B cell (primary cell): ENCODE data around the gene SEMA3A. TPM values are rescaled to one million over a fixed set of nuclear protein-coding genes. Genes with fewer than 3 reads are reported as not detected.

Source experiments
- ATAC-seq: fragments of 200-7000 bp; cut with Tn5 transposase; one replicate; pipeline ENCODE4 v1.10.0; 2021; ENCODE audit warnings: low read depth, mild to moderate bottlenecking, moderate number of reproducible peaks, moderate library complexity
- CTCF ChIA-PET: fragments of 350-600 bp; sonication (Branson Sonifier 250); formaldehyde crosslinking; loops from one replicate; lab custom pipeline; 2021; ENCODE audit warnings: antibody characterized with exemption, inconsistent platforms; lab: Charles Lee
- POLR2A ChIA-PET: fragments of 350-600 bp; sonication (Branson Sonifier 250); formaldehyde crosslinking; loops from one replicate; lab custom pipeline; 2021; ENCODE audit warnings: antibody characterized with exemption; lab: Charles Lee
- DNase-seq: peaks from one replicate; pipeline ENCODE4 v3.0.0; 2013
- H2AFZ ChIP-seq: 2 replicates; pipeline ENCODE4 v1.6.1; 2012; ENCODE audit warnings: mild to moderate bottlenecking, low read depth, low read length; ENCODE audit not compliant: insufficient read depth, poor library complexity, severe bottlenecking
- H3K27ac ChIP-seq, 2 donors: 1 replicate in 1 of 2; 2 replicates in 1 of 2; pipeline ENCODE4 v1.5.1; 2012 to 2013; ENCODE audit warnings: low read length in 2 of 2, mild to moderate bottlenecking in 2 of 2, moderate library complexity in 1 of 2
- H3K27me3 ChIP-seq, 4 experiments: fragments of 200-600 bp in 1 of 4; sonication (generic) in 1 of 4; replicated peaks in 1 of 4; 1 replicate in 2 of 4; 2 replicates in 2 of 4; pipeline versions ENCODE4 v1.6.1 to v1.7.0; 2013 to 2016; ENCODE audit warnings: low read length in 3 of 4, mild to moderate bottlenecking in 2 of 4, mixed read lengths in 1 of 4, moderate library complexity in 1 of 4; ENCODE audit not compliant: insufficient read depth in 4 of 4, control insufficient read depth in 3 of 4; ENCODE audit errors: control extremely low read depth in 1 of 4
- H3K36me3 ChIP-seq, 2 experiments: replicated peaks in 1 of 2; 1 replicate in 1 of 2; 2 replicates in 1 of 2; pipeline versions ENCODE4 v1.6.1 to v1.7.1; 2013; ENCODE audit warnings: low read length in 1 of 2; ENCODE audit not compliant: insufficient read depth in 2 of 2, control insufficient read depth in 1 of 2; ENCODE audit errors: control extremely low read depth in 1 of 2, extremely low read depth in 1 of 2
- H3K4me1 ChIP-seq, 2 donors: fragments of 200-600 bp in 1 of 2; sonication (generic) in 1 of 2; 1 replicate in 1 of 2; 2 replicates in 1 of 2; pipeline versions ENCODE4 v1.5.1 to v1.6.1; 2013 to 2017; ENCODE audit warnings: low read length in 2 of 2; ENCODE audit not compliant: control insufficient read depth in 2 of 2, insufficient read depth in 2 of 2
- H3K4me2 ChIP-seq: replicated peaks from 2 replicates; pipeline ENCODE3; 2012; ENCODE audit warnings: mild to moderate bottlenecking, low read depth, low read length; ENCODE audit not compliant: poor library complexity, severe bottlenecking
- H3K4me3 ChIP-seq, 5 experiments: fragments of 200-600 bp in 1 of 5; sonication (generic) in 1 of 5; 1 replicate in 3 of 5; 2 replicates in 2 of 5; pipeline versions ENCODE4 v1.5.1 to v1.7.0; 2011 to 2016; ENCODE audit warnings: low read length in 4 of 5, mild to moderate bottlenecking in 4 of 5, low read depth in 2 of 5, control low read depth in 1 of 5, moderate library complexity in 1 of 5; ENCODE audit not compliant: insufficient read depth in 1 of 5; ENCODE audit errors: control extremely low read depth in 1 of 5, extremely low read depth in 1 of 5
- H3K79me2 ChIP-seq: fragments of 200-600 bp; sonication (generic); one replicate; pipeline ENCODE4 v1.6.0; 2016; ENCODE audit warnings: low read length; ENCODE audit not compliant: control insufficient read depth, insufficient read depth
- H3K9ac ChIP-seq: fragments of 200-600 bp; sonication (generic); 2 replicates; pipeline ENCODE4 v1.6.1; 2017; ENCODE audit warnings: mild to moderate bottlenecking, low read length, moderate library complexity
- H3K9me3 ChIP-seq, 3 donors: one replicate each; pipeline versions ENCODE4 v1.6.1 to v1.7.1; 2013; ENCODE audit warnings: low read length in 2 of 3; ENCODE audit not compliant: control insufficient read depth in 2 of 3, insufficient read depth in 1 of 3; ENCODE audit errors: control extremely low read depth in 1 of 3
- H4K20me1 ChIP-seq: 2 replicates; pipeline ENCODE4 v1.6.0; 2012; ENCODE audit warnings: mild to moderate bottlenecking, low read length; ENCODE audit not compliant: insufficient read depth, control insufficient read depth, poor library complexity, severe bottlenecking
- H3K27ac Mint-ChIP-seq: one replicate; pipeline ENCODE4 v1.8.0; 2021; ENCODE audit warnings: mixed read lengths
- H3K27me3 Mint-ChIP-seq: one replicate; pipeline ENCODE4 v1.8.0; 2021; ENCODE audit warnings: mixed read lengths
- H3K4me1 Mint-ChIP-seq: one replicate; pipeline ENCODE4 v1.8.0; 2021; ENCODE audit warnings: mixed read lengths
- H3K4me3 Mint-ChIP-seq: one replicate; pipeline ENCODE4 v1.8.0; 2021; ENCODE audit warnings: mixed read lengths
- H3K9me3 Mint-ChIP-seq: one replicate; pipeline ENCODE4 v1.8.0; 2022; ENCODE audit warnings: mixed read lengths; ENCODE audit not compliant: insufficient read depth
- EZH2 ChIP-seq: IDR thresholded peaks from 2 replicates; pipeline ENCODE4 v1.6.1; 2012; ENCODE audit warnings: borderline replicate concordance, low read depth, mild to moderate bottlenecking, moderate library complexity, low read length; ENCODE audit not compliant: insufficient read depth, poor library complexity, severe bottlenecking
- WGBS: methylation state at CpG from one replicate; pipeline ENCODE4 v1.1.5; 2013; ENCODE audit warnings: missing lambda C conversion rate; ENCODE audit not compliant: insufficient coverage; 5-methylcytosine and 5-hydroxymethylcytosine counted together
- intact Hi-C: fragments of 100-400 bp; cut with micrococcal nuclease; formaldehyde crosslinking; loops from one replicate; pipeline ENCODE4 v1.10.0; 2022
- polyA plus RNA-seq: library from polyadenylated mRNA; depleted of rRNA; stranded (reverse); fragments of >200 nt; gene quantifications from 2 replicates; pipeline ENCODE4 v1.2.3, GENCODE V29; 2012
- total RNA-seq, 2 donors: library from RNA; stranded (reverse); fragments of 120-200 nt in 1 of 2; gene quantifications; 1 replicate in 1 of 2; 2 replicates in 1 of 2; pipeline versions ENCODE4 v1.2.3 to v1.2.4, GENCODE V29; 2013 to 2022
- TF ChIP-seq, protein P1 (sequence below): fragments of 200-600 bp; IDR thresholded peaks from one replicate; pipeline ENCODE4 v1.8.0; 2022; ENCODE audit warnings: antibody characterized with exemption, mild to moderate bottlenecking

The SEMA3A gene
- total and polyA plus RNA-seq, 2 donors (not counting 1 experiment from before 2014, with no cell fraction given) = not detected

DNA sequence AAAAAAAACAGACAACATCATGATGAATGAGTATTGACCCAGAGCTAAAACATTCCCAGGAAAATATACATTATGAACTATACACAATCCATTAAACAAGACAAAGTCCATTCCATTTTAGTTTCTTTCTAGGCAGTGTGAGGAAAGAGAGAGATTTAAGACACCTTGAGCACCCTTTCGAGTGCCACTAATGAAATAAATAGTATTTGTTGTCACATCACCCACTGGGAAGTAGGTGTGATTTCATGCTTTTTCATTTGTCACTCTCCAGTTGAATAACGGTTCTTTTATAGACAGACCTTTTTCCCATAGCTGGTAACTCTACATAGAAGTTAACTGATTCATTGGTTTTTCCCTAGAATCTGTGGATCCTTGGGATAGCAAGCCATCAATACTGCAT is 29.9 kb upstream of the SEMA3A start:
- no peak overlapping the region for H2AFZ ChIP-seq
- H3K27me3 Mint-ChIP-seq = no peaks in the 10 kb centered on the region
- no peaks in the 10 kb centered on the region for H3K9me3 Mint-ChIP-seq
- CTCF ChIA-PET = no interaction called here
- no peaks in the 10 kb centered on the region for H3K4me1 ChIP-seq
- H3K4me3 Mint-ChIP-seq = no peak overlapping the region
- POLR2A ChIA-PET = no interaction called here
- no peaks in the 10 kb centered on the region for H3K27me3 ChIP-seq
- ATAC-seq (no peak), DNase-seq (no peak)
- H3K79me2 ChIP-seq = no peaks in the 10 kb centered on the region
- H3K4me3 ChIP-seq = no peak overlapping the region
- TF ChIP-seq, protein P1, sequence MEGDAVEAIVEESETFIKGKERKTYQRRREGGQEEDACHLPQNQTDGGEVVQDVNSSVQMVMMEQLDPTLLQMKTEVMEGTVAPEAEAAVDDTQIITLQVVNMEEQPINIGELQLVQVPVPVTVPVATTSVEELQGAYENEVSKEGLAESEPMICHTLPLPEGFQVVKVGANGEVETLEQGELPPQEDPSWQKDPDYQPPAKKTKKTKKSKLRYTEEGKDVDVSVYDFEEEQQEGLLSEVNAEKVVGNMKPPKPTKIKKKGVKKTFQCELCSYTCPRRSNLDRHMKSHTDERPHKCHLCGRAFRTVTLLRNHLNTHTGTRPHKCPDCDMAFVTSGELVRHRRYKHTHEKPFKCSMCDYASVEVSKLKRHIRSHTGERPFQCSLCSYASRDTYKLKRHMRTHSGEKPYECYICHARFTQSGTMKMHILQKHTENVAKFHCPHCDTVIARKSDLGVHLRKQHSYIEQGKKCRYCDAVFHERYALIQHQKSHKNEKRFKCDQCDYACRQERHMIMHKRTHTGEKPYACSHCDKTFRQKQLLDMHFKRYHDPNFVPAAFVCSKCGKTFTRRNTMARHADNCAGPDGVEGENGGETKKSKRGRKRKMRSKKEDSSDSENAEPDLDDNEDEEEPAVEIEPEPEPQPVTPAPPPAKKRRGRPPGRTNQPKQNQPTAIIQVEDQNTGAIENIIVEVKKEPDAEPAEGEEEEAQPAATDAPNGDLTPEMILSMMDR = no peak
- no peak for TF ChIP-seq EZH2
- H3K27ac ChIP-seq = no peak overlapping the region
- no peak overlapping the region for H3K9ac ChIP-seq
- no peaks in the 10 kb centered on the region for H3K36me3 ChIP-seq
- no CpG with 5 or more reads among the region's 2 CpGs for WGBS
- no peak overlapping the region for H3K27ac Mint-ChIP-seq
- no peaks in the 10 kb centered on the region for H3K4me1 Mint-ChIP-seq
- H3K4me2 ChIP-seq = no peak overlapping the region
- H4K20me1 ChIP-seq = no peaks in the 10 kb centered on the region
- intact Hi-C loops = no loop called here
- no peaks in the 10 kb centered on the region for H3K9me3 ChIP-seq

DNA sequence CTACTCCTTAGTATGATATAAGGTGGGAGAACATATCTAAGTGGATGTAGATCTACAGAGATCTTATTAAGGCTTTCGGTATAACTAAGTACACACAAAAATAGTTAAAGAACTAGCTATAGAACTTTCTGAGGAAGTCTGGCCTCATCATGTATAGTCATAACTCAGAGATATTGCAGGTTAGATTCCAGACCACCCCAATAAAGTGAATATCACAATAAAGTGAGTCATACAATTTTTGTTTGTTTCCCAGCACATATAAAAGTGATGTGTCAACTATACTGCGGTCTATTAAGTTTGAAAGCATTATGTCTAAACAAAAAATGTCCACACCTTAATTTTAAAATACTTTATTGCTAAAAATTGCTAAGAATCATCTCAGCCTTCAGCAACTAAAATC is 24.7 kb upstream of the SEMA3A start:
- no peak overlapping the region for H3K4me3 Mint-ChIP-seq
- no peaks in the 10 kb centered on the region for H3K27me3 Mint-ChIP-seq

More for the DNA sequence above, 24.7 kb upstream of the SEMA3A start:
- Histone ChIP-seq H3K4me3 (no peak overlapping the region), H3K27ac (no peak overlapping the region), H3K9ac (no peak overlapping the region), H3K4me1 (no peaks in the 10 kb centered on the region), H3K9me3 (no peaks in the 10 kb centered on the region), H3K79me2 (no peaks in the 10 kb centered on the region), H2AFZ (no peak overlapping the region), H4K20me1 (no peaks in the 10 kb centered on the region), H3K36me3 (no peaks in the 10 kb centered on the region), H3K27me3 (no peaks in the 10 kb centered on the region), H3K4me2 (no peak overlapping the region)
- H3K27ac Mint-ChIP-seq = no peak overlapping the region
- TF ChIP-seq, protein P1 = no peak
- TF ChIP-seq EZH2 = no peak
- H3K4me1 Mint-ChIP-seq = no peaks in the 10 kb centered on the region
- intact Hi-C loops = no loop called here
- ChIA-PET POLR2A (no interaction called here), CTCF (no interaction called here)
- ATAC-seq (no peak), DNase-seq (no peak)
- H3K9me3 Mint-ChIP-seq = no peaks in the 10 kb centered on the region
- no CpG with 5 or more reads among the region's 2 CpGs for WGBS
